DMS153 treated with DMSO at 0.1 percent for 48 hours (cell line): ENCODE results near the gene ZCCHC17.
A peak's percentile ranks its signal among the peaks of the same experiment; 100 is the strongest.

Experiments used
- DNase-seq: peaks from one replicate; lab custom pipeline; 2025; ENCODE audit not compliant: unreplicated experiment; lab: John Stamatoyannopoulos, UW

ZCCHC17 gene

GRCh38 chr1:31302709-31303441 lies 6.0 kb downstream of the ZCCHC17 start:
- no peak for DNase-seq

- no peak for DNase-seq
Observed at GRCh38 chr1:31306278-31306677, 9.4 kb downstream of the ZCCHC17 start.

DNA sequence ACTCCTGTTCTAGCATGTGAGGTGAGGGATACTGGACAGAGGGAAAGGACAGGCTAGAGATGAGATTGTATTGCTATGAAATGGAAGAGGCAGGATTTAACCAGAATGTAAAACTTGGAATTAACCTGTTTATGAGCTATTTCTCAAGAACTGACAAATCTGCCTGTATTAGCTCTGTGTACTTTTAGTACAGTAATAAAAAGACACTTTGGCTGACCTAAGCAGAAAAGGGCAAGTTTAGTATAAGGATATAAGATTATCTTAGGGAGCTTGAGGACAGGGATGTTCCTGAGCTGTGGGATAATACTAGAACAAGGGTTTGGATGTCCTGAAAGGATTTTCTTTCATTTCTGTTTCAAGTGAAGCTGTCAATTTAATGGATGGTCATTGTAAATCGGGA lies 11.2 kb downstream of the ZCCHC17 start:
- DNase-seq = no peak

GRCh38 chr1:31310198-31310597 lies 13.4 kb downstream of the ZCCHC17 start:
- no peak for DNase-seq

DNA sequence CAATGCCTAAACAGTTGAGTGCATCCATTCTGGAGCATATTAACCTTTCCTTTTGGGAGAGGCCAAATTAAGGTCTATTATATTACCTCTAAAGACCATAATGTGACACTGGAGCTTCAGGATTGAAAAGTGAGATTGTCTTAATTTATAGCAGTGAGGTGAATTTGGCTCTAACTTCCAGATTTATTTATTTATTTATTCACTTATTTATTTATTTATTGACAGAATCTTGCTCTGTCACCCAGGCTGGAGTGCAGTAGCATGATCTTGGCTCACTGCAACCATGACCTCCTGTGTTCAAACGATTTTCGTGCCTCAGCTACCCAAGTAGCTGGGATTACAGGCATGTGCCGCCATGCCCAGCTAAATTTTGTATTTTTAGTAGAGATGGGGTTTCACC lies 19.1 kb downstream of the ZCCHC17 start:
- no peak for DNase-seq

DNA sequence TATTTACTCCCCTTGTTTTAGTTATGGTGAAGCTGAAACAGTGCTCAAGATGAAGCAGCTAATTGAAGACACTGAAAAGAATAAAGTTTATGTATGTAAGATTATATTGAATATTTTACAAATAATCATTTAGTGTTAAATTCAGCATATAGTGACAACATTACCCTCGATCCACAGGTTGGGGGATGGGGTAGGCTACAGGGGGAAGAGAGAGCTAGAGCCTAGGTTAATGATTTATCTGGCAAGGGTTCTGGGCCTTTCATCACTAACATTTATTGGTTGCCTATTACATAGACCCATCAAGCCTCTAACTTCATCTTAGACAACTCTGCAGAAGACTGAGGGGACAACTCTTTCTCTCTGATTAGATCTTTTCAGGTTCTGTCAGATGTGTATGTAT lies 21.3 kb downstream of the ZCCHC17 start:
- no peak for DNase-seq

DNA sequence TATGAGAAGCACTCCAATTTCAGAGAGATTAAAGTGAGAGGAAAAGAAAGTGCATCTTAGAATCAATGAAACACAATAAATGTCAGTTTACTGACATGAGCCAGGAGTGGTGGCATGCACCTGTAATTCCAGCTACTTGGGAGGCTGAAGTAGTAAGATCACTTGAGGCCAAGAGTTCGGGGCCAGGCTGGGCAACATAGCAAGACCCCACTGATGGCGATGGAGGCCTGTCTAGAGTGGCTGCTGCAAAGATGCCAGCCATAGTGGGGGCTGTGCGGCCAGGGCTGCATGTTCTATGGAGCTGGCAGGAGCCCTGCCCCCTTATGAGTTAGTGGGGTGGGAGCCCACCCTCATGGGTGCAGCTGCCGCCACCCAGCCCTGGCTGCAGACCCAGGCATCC lies 27.3 kb downstream of the ZCCHC17 start:
- no peak for DNase-seq

- DNase-seq = no peak
Observed at GRCh38 chr1:31324992-31325391, 28.2 kb downstream of the ZCCHC17 start.

DNA sequence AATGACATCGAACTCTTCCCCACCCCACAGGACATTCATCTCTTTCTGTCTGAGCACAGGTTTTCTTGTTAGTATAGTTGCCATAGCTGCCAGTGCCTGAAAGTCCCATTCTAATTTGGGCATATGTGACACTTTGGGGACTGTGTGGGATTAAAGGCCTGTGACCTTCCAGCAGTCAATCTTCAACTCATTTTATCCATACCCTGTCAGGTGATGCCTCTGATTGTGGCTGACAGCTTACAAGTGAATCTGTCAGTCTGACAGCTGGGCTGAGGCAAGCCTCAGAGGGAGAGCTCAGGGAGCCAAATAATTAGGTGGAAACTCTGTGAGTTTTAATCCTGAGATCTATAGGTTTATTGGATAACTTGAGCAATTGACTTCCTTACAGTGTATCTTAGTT lies 29.6 kb downstream of the ZCCHC17 start:
- DNase-seq = no peak

GRCh38 chr1:31327381-31327780 lies 30.5 kb downstream of the ZCCHC17 start:
- DNase-seq = no peak

GRCh38 chr1:31335007-31335406 lies 38.2 kb downstream of the ZCCHC17 start:
- DNase-seq = peak; percentile 90

DNA sequence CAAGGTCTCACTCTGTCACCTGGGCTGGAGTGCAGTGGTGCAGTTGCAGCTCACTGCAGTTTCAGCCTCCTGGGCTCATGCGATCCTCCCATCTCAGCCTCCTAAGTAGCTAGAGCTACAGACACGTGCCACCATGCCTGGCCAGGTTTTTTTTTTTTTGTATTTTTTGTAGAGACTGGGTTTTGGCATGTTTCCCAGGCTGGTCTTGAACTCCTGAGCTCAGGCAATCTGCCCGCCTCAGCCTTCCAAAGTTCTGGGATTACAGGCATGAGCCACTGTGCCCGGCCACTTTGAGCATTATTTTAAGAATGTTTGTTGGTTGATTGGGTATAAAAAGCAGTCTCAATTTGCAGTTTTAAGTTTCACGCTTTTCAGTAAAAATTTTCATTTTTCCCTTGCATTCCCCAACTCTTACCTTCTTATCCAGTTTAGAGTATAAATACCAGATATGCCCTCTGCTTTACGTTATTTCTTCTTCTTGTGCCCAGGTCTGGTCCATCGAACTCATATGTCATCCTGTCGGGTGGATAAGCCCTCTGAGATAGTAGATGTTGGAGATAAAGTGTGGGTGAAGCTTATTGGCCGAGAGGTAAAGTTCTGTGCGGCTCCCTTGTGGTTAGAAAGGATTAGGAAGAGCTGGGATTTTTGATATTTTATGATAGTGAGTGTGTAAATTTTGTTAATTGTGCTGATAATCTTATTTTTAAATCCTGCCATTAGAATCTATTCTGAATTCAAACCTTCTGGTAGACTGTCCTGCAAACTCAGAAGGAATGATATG lies 40.0 kb downstream of the ZCCHC17 start:
- DNase-seq = no peak

DNA sequence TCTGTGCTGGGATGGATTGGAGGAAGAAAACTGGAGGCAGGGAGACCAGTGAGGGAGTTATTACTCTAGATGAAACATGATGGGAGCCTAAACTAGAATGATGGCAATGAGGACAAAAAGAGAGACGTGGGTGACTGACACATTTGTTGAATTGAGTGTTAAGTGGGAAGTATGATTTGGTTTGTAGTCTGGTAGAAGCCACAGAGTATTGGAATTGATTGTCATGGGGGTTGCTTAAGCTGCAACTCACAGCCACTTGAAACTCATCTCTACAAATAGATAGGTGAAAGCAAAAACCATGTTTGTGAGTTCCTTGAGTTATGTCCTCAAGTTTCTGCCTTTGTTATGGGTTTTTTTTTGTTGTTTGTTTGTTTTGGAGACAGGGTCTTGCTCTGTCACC lies 47.7 kb downstream of the ZCCHC17 start:
- no peak for DNase-seq

DNA sequence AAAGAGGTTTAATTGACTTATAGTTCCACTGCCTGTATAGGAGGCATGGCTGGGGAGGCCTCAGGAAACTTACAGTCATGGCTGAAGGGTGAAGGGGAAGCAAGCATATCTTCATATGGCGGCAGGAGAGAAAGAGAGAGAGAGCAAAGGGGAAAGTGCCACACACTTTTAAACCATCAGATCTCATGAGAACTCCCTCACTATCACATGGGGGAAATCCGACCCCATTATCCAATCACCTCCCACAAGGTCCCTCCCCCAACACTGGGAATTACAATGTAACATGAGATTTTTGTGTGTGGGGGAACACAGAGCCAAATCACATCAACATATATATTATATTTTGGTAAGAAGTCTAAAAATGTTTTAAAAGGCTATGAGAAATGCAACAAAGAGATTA lies 48.8 kb downstream of the ZCCHC17 start:
- DNase-seq = no peak

- DNase-seq = no peak
Observed at GRCh38 chr1:31346785-31347184, 50.0 kb downstream of the ZCCHC17 start.

- no peak for DNase-seq
Observed at GRCh38 chr1:31348449-31348848, 51.6 kb downstream of the ZCCHC17 start.

- DNase-seq = no peak
Observed at GRCh38 chr1:31354283-31354682, 57.5 kb downstream of the ZCCHC17 start.

DNA sequence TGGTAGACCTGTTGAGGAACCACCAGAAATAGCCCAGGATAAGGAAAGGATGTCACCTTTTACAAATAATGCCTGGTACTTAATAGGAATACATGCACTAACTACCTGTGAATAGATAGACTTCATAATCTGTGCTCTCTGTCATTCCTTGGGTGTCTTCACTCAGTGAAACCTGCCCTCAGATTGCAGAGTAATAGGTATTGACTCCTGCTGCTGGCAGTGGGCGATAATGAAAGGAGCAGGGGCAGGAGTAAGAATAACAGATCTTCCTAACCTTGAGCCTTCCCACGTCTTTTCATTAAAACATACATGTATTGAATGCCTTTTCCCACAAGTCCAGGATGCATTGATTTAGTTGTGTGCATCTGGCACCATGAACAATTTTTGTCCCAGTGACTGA lies 59.6 kb downstream of the ZCCHC17 start:
- DNase-seq = no peak

- DNase-seq = no peak
Observed at GRCh38 chr1:31361607-31362006, 64.8 kb downstream of the ZCCHC17 start.

- DNase-seq = no peak
Observed at GRCh38 chr1:31362032-31362431, 65.2 kb downstream of the ZCCHC17 start.

DNA sequence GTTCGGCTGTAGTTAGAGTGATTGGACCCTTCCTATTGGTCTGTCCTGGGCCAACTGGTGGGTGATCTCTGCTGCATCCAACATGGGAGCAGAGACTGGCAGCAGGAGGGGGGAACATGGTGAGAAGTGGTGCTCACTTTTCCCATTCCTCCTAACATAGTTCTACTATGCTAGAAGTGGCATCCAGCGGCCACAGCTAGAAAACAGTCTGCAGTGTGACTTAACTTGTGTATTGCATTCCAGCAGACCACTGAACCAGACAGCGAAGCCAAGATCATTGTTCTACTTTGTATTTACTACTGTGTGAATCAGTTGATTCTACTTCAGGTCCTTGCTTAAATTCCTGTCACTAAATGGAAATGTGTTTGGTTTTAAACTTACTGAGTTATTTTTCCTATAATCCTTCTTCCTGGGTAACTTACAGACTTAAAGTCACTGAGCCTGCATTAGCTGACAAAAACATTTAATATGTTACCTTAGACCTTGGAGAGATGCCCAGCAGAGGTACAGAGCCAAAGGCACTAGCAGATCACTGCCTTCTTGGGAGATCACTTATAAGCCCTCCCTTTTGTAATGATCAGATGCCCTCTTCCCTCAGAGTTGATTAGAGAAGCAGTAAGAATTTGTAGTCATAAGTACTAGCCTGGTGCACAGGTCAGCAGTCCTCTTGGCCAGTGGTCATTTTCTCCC lies 67.9 kb downstream of the ZCCHC17 start:
- no peak for DNase-seq

DNA sequence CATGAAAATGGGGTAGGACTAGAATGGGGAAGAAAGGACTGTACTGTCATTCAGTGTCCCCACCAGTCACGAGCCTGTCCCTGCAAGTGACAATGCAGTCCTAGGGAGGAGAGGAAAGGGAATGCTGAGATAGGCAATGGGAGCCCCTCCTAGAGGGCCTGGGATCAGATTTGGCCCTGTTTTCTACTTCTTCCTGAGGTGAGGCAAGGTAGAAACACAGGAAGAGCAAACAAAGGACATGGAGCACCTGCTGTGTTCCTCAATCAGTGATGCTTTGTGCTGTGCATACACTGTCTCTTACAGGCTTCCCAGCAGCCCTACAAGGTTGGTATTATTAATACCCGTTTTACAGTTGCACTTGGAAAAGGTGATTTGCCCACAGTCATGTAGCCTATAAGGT lies 70.0 kb downstream of the ZCCHC17 start:
- peak; percentile 89 for DNase-seq
